Mesendoderm (in vitro differentiated cells): Measurements from ENCODE around the gene C16orf95.

Experiments
- DNase-seq: peaks from one replicate; pipeline ENCODE4 v3.0.0; 2013
- H2AK5ac ChIP-seq: 2 replicates; pipeline ENCODE4 v1.6.1; 2013; ENCODE audit warnings: low read length, inconsistent platforms
- H2BK120ac ChIP-seq: 2 replicates; pipeline ENCODE4 v1.6.1; 2013; ENCODE audit warnings: low read depth, mild to moderate bottlenecking, low read length, moderate library complexity, mixed read lengths
- H2BK15ac ChIP-seq: replicated peaks from 2 replicates; pipeline ENCODE4 v1.6.1; 2013; ENCODE audit warnings: low read depth, mild to moderate bottlenecking, moderate library complexity
- H2BK5ac ChIP-seq: 2 replicates; pipeline ENCODE4 v1.6.1; 2013; ENCODE audit warnings: low read length, inconsistent platforms
- H3K18ac ChIP-seq: 2 replicates; pipeline ENCODE4 v1.6.1; 2013; ENCODE audit warnings: mild to moderate bottlenecking, low read length, mixed read lengths
- H3K23ac ChIP-seq: one replicate; pipeline ENCODE4 v1.6.1; 2013; ENCODE audit warnings: low read length
- H3K27ac ChIP-seq: 2 replicates; pipeline ENCODE4 v1.5.1; 2013; ENCODE audit warnings: low read depth, mild to moderate bottlenecking, inconsistent platforms, low read length, moderate library complexity
- H3K27me3 ChIP-seq: 2 replicates; pipeline ENCODE4 v1.6.1; 2013; ENCODE audit warnings: low read length, control low read depth, mild to moderate bottlenecking, inconsistent platforms; ENCODE audit not compliant: insufficient read depth, poor library complexity
- H3K36me3 ChIP-seq: 2 replicates; pipeline ENCODE4 v1.6.1; 2013; ENCODE audit warnings: low read length, inconsistent platforms; ENCODE audit not compliant: control insufficient read depth, insufficient read depth
- H3K4ac ChIP-seq: one replicate; pipeline ENCODE4 v1.6.1; 2013; ENCODE audit warnings: low read depth, mild to moderate bottlenecking, low read length, moderate library complexity
- H3K4me1 ChIP-seq: 2 replicates; pipeline ENCODE4 v1.6.1; 2013; ENCODE audit warnings: low read depth, low read length, inconsistent platforms; ENCODE audit not compliant: control insufficient read depth
- H3K4me2 ChIP-seq: 2 replicates; pipeline ENCODE4 v1.6.1; 2013; ENCODE audit warnings: low read length
- H3K4me3 ChIP-seq: 2 replicates; pipeline ENCODE4 v1.5.1; 2013; ENCODE audit warnings: mild to moderate bottlenecking, low read length
- H3K56ac ChIP-seq: one replicate; pipeline ENCODE4 v1.6.1; 2013; ENCODE audit warnings: low read length
- H3K79me1 ChIP-seq: 2 replicates; pipeline ENCODE4 v1.6.1; 2013; ENCODE audit warnings: low read length, inconsistent platforms
- H3K79me2 ChIP-seq: 2 replicates; pipeline ENCODE4 v1.6.1; 2013; ENCODE audit warnings: mild to moderate bottlenecking, low read length; ENCODE audit not compliant: control insufficient read depth, insufficient read depth
- H3K9ac ChIP-seq: 2 replicates; pipeline ENCODE4 v1.6.1; 2013; ENCODE audit warnings: low read length, inconsistent platforms
- H4K5ac ChIP-seq: one replicate; pipeline ENCODE4 v1.6.1; 2013; ENCODE audit warnings: low read length
- H4K8ac ChIP-seq: one replicate; pipeline ENCODE4 v1.6.1; 2013; ENCODE audit warnings: low read depth, mild to moderate bottlenecking, control low read depth, low read length, moderate library complexity
- WGBS: extraction: QIAGEN DNeasy Blood & Tissue Kit; methylation state at CpG from one replicate; pipeline ENCODE4 v1.1.7; 2013; ENCODE audit warnings: low lambda C conversion rate, missing lambda C conversion rate; ENCODE audit not compliant: insufficient coverage; ENCODE audit errors: extremely low coverage; 5-methylcytosine and 5-hydroxymethylcytosine counted together

C16orf95 gene

DNA sequence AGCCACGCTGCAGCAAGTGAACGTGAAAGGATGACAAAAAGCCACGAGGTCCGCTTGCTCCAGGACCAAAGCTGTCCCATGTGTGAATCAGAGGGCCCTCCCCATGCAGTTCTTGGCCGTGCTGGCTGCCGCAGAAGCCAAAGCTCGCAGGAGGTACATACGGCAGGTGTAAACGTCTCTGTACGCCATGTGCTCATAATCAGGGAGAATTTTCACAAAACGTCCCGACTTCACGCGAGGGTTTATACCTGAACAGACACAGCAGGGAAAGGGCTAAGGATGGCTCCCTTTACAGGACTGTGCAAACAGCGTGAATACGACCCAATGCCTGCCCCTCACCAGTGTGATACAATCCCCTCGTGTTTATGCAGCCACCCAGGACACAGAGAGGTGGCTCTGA lies 41.1 kb upstream of the C16orf95 start:
- H3K56ac ChIP-seq: no peak overlapping the region
- no peaks in the 10 kb centered on the region for H3K27me3 ChIP-seq
- H3K27ac ChIP-seq: no peak overlapping the region
- H3K4me1 ChIP-seq: no peaks in the 10 kb centered on the region
- H3K23ac ChIP-seq: no peak overlapping the region
- no peak overlapping the region for H2BK15ac ChIP-seq
- no peak overlapping the region for H3K9ac ChIP-seq
- no peak overlapping the region for H2BK5ac ChIP-seq
- no peak overlapping the region for H3K4me2 ChIP-seq
- H3K79me2 ChIP-seq: no peaks in the 10 kb centered on the region
- no peak overlapping the region for H2BK120ac ChIP-seq
- DNase-seq: no peak
- H3K79me1 ChIP-seq: peaks cover 3% of the 10 kb centered on the region
- H3K4ac ChIP-seq: no peak overlapping the region
- no peak overlapping the region for H3K4me3 ChIP-seq
- no peak overlapping the region for H3K18ac ChIP-seq
- no CpG with 5 or more reads among the region's 17 CpGs for WGBS
- H4K5ac ChIP-seq: no peak overlapping the region
- H4K8ac ChIP-seq: no peak overlapping the region
- H2AK5ac ChIP-seq: no peak overlapping the region
- peaks cover 3% of the 10 kb centered on the region for H3K36me3 ChIP-seq

DNA sequence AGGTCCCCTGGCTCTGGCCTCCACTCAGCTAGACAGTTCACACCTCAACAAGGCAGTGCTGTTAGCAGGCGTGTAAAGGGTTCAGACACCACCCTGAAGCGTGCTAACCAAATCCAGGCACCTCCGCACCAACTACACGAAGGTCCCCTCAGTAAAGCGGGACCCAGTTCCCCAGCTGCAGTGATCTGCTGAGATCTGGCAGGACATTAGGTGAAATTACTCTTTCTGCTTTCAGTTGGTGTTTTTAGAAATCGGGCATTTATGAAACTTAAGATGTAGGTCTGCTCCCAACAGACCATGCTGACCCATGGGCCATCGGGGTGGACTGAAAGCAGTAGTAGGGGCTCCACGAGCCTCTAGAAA lies 39.3 kb upstream of the C16orf95 start:
- no peak overlapping the region for H3K23ac ChIP-seq
- no peak overlapping the region for H4K8ac ChIP-seq
- H3K9ac ChIP-seq: no peak overlapping the region
- no peak overlapping the region for H2BK15ac ChIP-seq
- no peak overlapping the region for H3K4me2 ChIP-seq
- peaks cover 2% of the 10 kb centered on the region for H3K79me1 ChIP-seq
- no peaks in the 10 kb centered on the region for H3K27me3 ChIP-seq
- no peak overlapping the region for H3K18ac ChIP-seq
- H3K56ac ChIP-seq: no peak overlapping the region
- WGBS: no CpG with 5 or more reads among the region's 8 CpGs
- no peak overlapping the region for H2BK120ac ChIP-seq
- no peak overlapping the region for H4K5ac ChIP-seq
- H2BK5ac ChIP-seq: no peak overlapping the region
- no peak for DNase-seq
- no peak overlapping the region for H2AK5ac ChIP-seq
- H3K27ac ChIP-seq: no peak overlapping the region
- H3K4me3 ChIP-seq: no peak overlapping the region
- H3K79me2 ChIP-seq: no peaks in the 10 kb centered on the region
- peaks cover 2% of the 10 kb centered on the region for H3K36me3 ChIP-seq
- no peaks in the 10 kb centered on the region for H3K4me1 ChIP-seq
- H3K4ac ChIP-seq: no peak overlapping the region

DNA sequence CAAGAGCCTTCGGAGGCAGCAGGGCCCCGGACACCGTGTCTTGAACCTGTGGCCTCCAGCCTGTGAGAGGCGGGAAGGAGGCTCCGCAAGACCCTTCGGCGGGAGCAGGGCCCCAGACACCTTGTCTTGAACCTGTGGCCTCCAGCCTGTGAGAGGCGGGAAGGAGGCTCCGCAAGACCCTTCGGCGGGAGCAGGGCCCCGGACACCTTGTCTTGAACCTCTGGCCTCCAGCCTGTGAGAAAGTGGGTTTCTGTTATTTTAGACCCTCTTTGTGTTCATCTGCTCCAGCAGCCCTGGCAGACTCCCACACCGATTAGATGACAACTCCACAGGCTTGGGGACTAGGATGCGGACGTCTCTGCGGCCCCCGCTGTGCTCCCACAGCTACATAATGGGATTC lies 36.4 kb upstream of the C16orf95 start:
- H2BK120ac ChIP-seq: no peak overlapping the region
- WGBS: no CpG with 5 or more reads among the region's 17 CpGs
- H3K27me3 ChIP-seq: no peaks in the 10 kb centered on the region
- H3K23ac ChIP-seq: no peak overlapping the region
- no peak overlapping the region for H3K9ac ChIP-seq
- H3K36me3 ChIP-seq: peaks cover 2% of the 10 kb centered on the region
- H3K4me2 ChIP-seq: no peak overlapping the region
- H3K4ac ChIP-seq: no peak overlapping the region
- DNase-seq: no peak
- no peak overlapping the region for H2AK5ac ChIP-seq
- peaks cover 1% of the 10 kb centered on the region for H3K79me1 ChIP-seq
- H3K27ac ChIP-seq: no peak overlapping the region
- no peak overlapping the region for H2BK15ac ChIP-seq
- H4K5ac ChIP-seq: no peak overlapping the region
- no peak overlapping the region for H3K18ac ChIP-seq
- no peak overlapping the region for H3K4me3 ChIP-seq
- no peak overlapping the region for H4K8ac ChIP-seq
- H2BK5ac ChIP-seq: no peak overlapping the region
- no peak overlapping the region for H3K56ac ChIP-seq
- H3K79me2 ChIP-seq: no peaks in the 10 kb centered on the region
- H3K4me1 ChIP-seq: no peaks in the 10 kb centered on the region

DNA sequence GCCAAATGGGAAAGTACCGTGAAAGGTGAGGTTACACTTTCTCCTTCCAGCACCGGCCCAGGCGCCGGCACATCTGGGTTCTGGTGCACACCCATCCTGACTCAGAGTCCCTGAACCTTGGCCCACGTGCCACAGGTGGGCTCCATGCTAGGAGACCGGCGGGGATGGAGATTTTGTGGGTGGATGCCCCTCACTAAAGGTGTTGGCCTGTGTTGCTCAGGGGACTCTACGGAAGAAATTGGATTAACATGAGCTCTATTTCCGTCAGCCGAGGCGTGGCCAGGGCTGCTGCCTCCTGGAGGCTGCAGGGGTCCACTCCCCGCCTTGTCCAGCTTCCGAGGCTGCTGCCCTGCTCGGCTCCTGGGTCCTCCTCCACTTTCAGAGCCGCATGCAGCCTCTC lies 35.6 kb upstream of the C16orf95 start:
- no peak overlapping the region for H4K5ac ChIP-seq
- no peaks in the 10 kb centered on the region for H3K36me3 ChIP-seq
- DNase-seq: no peak
- no peaks in the 10 kb centered on the region for H3K4me1 ChIP-seq
- H3K4ac ChIP-seq: no peak overlapping the region
- H3K18ac ChIP-seq: no peak overlapping the region
- H2BK120ac ChIP-seq: no peak overlapping the region
- H2BK5ac ChIP-seq: no peak overlapping the region
- H3K9ac ChIP-seq: no peak overlapping the region
- H2BK15ac ChIP-seq: no peak overlapping the region
- no peak overlapping the region for H3K23ac ChIP-seq
- H3K27me3 ChIP-seq: no peaks in the 10 kb centered on the region
- H3K79me1 ChIP-seq: peaks cover 1% of the 10 kb centered on the region
- no peaks in the 10 kb centered on the region for H3K79me2 ChIP-seq
- no CpG with 5 or more reads among the region's 15 CpGs for WGBS
- no peak overlapping the region for H2AK5ac ChIP-seq
- no peak overlapping the region for H3K27ac ChIP-seq
- no peak overlapping the region for H3K4me3 ChIP-seq
- no peak overlapping the region for H4K8ac ChIP-seq
- no peak overlapping the region for H3K4me2 ChIP-seq
- no peak overlapping the region for H3K56ac ChIP-seq

DNA sequence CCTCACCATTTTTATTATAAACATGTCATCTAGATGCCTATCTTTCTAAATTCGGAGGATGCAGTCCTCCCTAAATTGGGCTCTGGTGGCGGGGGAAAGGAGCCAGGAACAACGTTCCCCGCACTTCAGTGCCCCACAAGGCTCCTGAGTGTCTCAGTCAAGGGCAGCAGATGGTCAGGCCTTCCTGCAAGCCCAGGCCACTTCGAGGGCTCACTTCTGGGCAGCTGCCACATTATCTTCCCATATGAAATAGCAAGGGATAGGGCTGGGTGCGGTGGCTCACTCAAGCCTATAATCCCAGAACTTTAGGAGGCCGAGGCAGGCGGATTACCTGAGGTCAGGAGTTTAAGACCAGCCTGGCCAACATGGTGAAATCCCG lies 34.1 kb upstream of the C16orf95 start:
- Histone ChIP-seq H3K27me3 (no peaks in the 10 kb centered on the region), H3K9ac (no peak overlapping the region), H3K56ac (no peak overlapping the region), H4K5ac (no peak overlapping the region), H3K79me1 (peaks cover 1% of the 10 kb centered on the region), H3K4me2 (no peak overlapping the region), H3K36me3 (no peaks in the 10 kb centered on the region), H2BK15ac (no peak overlapping the region), H3K4ac (no peak overlapping the region), H3K4me1 (no peaks in the 10 kb centered on the region), H2BK5ac (no peak overlapping the region), H2BK120ac (no peak overlapping the region), H3K23ac (no peak overlapping the region), H3K79me2 (no peaks in the 10 kb centered on the region), H3K27ac (no peak overlapping the region), H4K8ac (no peak overlapping the region), H3K18ac (no peak overlapping the region), H3K4me3 (no peak overlapping the region), H2AK5ac (no peak overlapping the region)
- DNase-seq: no peak
- WGBS: no CpG with 5 or more reads among the region's 9 CpGs

DNA sequence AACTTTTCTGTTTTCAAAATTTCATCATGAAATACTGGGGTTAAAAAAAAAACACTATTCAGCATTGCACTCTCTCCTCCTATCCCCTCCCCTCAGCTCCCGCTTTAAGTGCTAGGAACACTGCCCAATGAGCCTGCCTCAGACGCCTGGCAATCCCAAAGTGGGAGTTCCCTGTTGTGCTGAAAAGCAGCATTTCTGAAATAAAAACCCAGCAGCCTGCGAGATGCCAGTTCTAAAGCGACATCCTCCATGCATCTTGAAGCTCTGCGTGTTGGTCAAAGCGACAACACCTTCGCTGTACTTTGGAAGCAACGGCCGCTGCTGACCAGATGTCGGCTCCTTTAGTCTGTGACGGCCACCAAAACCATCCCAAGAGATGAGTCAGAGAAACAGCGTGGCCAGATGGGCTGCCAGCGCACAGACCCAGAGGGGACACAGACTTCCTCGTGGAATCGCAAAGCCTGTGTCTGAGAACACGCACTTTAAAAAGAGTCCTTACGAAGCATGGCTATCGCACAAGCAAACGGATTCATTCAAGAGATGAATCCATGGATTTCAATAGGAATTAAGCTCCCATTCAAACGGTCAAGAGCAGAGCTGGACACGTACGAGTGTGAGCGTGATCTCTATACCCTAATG lies 33.6 kb upstream of the C16orf95 start:
- peaks cover 1% of the 10 kb centered on the region for H3K79me1 ChIP-seq
- no peak overlapping the region for H3K18ac ChIP-seq
- H3K4me3 ChIP-seq: no peak overlapping the region
- no peak overlapping the region for H4K5ac ChIP-seq
- no peaks in the 10 kb centered on the region for H3K79me2 ChIP-seq
- no peak overlapping the region for H3K56ac ChIP-seq
- H2BK5ac ChIP-seq: no peak overlapping the region
- WGBS: no CpG with 5 or more reads among the region's 23 CpGs
- no peak overlapping the region for H2BK120ac ChIP-seq
- no peak overlapping the region for H3K4me2 ChIP-seq
- H3K9ac ChIP-seq: no peak overlapping the region
- H4K8ac ChIP-seq: no peak overlapping the region
- H2AK5ac ChIP-seq: no peak overlapping the region
- H3K4ac ChIP-seq: no peak overlapping the region
- no peaks in the 10 kb centered on the region for H3K27me3 ChIP-seq
- no peak overlapping the region for H3K27ac ChIP-seq
- no peaks in the 10 kb centered on the region for H3K4me1 ChIP-seq
- H3K23ac ChIP-seq: peak overlapping the region; percentile 45
- no peaks in the 10 kb centered on the region for H3K36me3 ChIP-seq
- DNase-seq: no peak
- no peak overlapping the region for H2BK15ac ChIP-seq
